Measurements from ENCODE around the gene OR2L5. TPM values are rescaled to one million over a fixed set of nuclear protein-coding genes. Genes with fewer than 3 reads are reported as not detected.

The OR2L5 gene
- polyA plus RNA-seq, 1 experiment, result not detected

DNA sequence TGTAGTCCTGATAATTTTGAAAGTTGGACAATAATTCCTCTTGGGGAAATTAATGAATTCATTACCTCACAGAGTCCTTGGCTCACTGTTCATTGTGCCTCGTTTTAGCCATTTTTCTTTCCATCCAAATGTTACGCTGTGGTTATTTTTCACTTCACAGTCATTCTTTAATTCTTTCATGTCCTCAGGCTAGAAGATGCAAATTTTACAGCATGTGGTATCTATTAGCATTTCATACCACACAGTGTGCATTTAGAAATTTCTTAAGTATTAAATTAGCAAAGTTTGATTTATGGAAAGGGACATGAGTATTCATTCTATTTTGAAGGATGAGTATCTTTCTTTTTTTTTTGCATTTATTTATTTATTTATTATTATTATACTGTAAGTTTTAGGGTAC is 51.6 kb downstream of the OR2L5 start:
- POLR2A ChIA-PET, result no interaction called here
- no peak for TF ChIP-seq CTCF (IDR thresholded peaks at IDR 0.05; ENCODE audit: insufficient read depth, low read depth, low read length)
- DNase-seq (ENCODE audit: low read depth), result no peak
- CTCF ChIA-PET, result no interaction called here
- Histone ChIP-seq H3K27me3 (ENCODE audit: control insufficient read depth, insufficient read depth, low read length) (no peaks in the 10 kb centered on the region), H3K36me3 (ENCODE audit: control insufficient read depth, insufficient read depth, low read length) (no peaks in the 10 kb centered on the region), H3K4me3 (ENCODE audit: low read depth, low read length) (no peak overlapping the region)

DNA sequence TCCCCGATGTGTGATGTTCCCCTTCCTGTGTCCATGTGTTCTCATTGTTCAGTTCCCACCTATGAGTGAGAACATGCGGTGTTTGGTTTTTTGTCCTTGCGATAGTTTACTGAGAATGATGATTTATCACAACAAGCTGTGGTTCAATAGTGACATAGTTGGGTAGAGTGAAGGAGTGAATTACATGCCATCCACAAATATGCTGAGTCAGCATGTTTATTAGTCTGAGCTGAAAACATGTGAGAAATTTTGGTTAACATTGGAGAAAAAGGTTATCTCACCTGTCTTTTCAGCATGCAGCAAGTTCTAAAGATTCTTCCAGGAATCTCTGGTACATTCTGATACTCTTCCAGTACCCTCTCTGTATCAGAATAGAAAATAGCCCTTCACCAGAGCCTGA is 52.1 kb downstream of the OR2L5 start:
- no peak overlapping the region for H3K4me3 ChIP-seq (ENCODE audit: low read depth, low read length)
- no peak for DNase-seq (ENCODE audit: low read depth)
- ChIA-PET CTCF (no interaction called here), POLR2A (no interaction called here)
- no peaks in the 10 kb centered on the region for H3K27me3 ChIP-seq (ENCODE audit: control insufficient read depth, insufficient read depth, low read length)
- H3K36me3 ChIP-seq (ENCODE audit: control insufficient read depth, insufficient read depth, low read length), result no peaks in the 10 kb centered on the region
- TF ChIP-seq CTCF (IDR thresholded peaks at IDR 0.05; ENCODE audit: insufficient read depth, low read depth, low read length), result no peak

Small RNA genes lying within 50 kb of the gene (small RNA-seq; reads per million reads assigned to genes)
- not detected for gene RF00019 (ENCODE audit: insufficient read length, low read depth, low replicate concordance)

Other genes with a start within 250 kb of the OR2L5 start
- gene OR14A16, start 189.5 kb upstream of the OR2L5 start, polyA plus RNA-seq (2011; rRNA removed), result not detected in 2 replicates
- gene OR11L1, start 171.8 kb upstream of the OR2L5 start, polyA plus RNA-seq (2011; rRNA removed), result not detected in 2 replicates
- gene TRIM58, start 156.5 kb upstream of the OR2L5 start, polyA plus RNA-seq (2011; rRNA removed), result not detected in 2 replicates
- not detected in 2 replicates for gene OR2W3, start 118.1 kb upstream of the OR2L5 start, polyA plus RNA-seq (2011; rRNA removed)
- gene OR2T8, start 93.4 kb upstream of the OR2L5 start, polyA plus RNA-seq (2011; rRNA removed), result not detected in 2 replicates
- gene OR2AJ1, start 88.8 kb upstream of the OR2L5 start, polyA plus RNA-seq (2011; rRNA removed), result not detected in 2 replicates
- not detected in 2 replicates for gene OR2L8, start 64.8 kb upstream of the OR2L5 start, polyA plus RNA-seq (2011; rRNA removed)
- not detected in 2 replicates for gene OR2AK2, start 48.4 kb upstream of the OR2L5 start, polyA plus RNA-seq (2011; rRNA removed)
- gene OR2L2, start 16.4 kb downstream of the OR2L5 start, polyA plus RNA-seq (2011; rRNA removed), result not detected in 2 replicates
- gene OR2L3, start 33.2 kb downstream of the OR2L5 start, polyA plus RNA-seq (2011; rRNA removed), result not detected in 2 replicates
- not detected in 2 replicates for gene OR2L13, start 81.5 kb downstream of the OR2L5 start, polyA plus RNA-seq (2011; rRNA removed)
- gene OR2M5, start 131.5 kb downstream of the OR2L5 start, polyA plus RNA-seq (2011; rRNA removed), result not detected in 2 replicates
- not detected in 2 replicates for gene OR2M2, start 161.2 kb downstream of the OR2L5 start, polyA plus RNA-seq (2011; rRNA removed)
- not detected in 2 replicates for gene OR2M3, start 183.6 kb downstream of the OR2L5 start, polyA plus RNA-seq (2011; rRNA removed)
- gene OR2M4, start 217.8 kb downstream of the OR2L5 start, polyA plus RNA-seq (2011; rRNA removed), result not detected in 2 replicates

All from BJ (cell line).